ENCODE measurements around the gene COX18.

The COX18 gene

GRCh38 chr4:73010789-73011628 is 58.5 kb downstream of the COX18 start:
- Mint-ChIP-seq H3K9me3 (no peaks in the 10 kb centered on the region), H3K4me3 (no peak overlapping the region), H3K36me3 (ENCODE audit: low read depth) (no peaks in the 10 kb centered on the region), H3K27me3 (ENCODE audit: low read depth) (peaks cover 3% of the 10 kb centered on the region), H3K4me1 (no peaks in the 10 kb centered on the region), H3K27ac (no peak overlapping the region)
- TF ChIP-seq, protein P1, sequence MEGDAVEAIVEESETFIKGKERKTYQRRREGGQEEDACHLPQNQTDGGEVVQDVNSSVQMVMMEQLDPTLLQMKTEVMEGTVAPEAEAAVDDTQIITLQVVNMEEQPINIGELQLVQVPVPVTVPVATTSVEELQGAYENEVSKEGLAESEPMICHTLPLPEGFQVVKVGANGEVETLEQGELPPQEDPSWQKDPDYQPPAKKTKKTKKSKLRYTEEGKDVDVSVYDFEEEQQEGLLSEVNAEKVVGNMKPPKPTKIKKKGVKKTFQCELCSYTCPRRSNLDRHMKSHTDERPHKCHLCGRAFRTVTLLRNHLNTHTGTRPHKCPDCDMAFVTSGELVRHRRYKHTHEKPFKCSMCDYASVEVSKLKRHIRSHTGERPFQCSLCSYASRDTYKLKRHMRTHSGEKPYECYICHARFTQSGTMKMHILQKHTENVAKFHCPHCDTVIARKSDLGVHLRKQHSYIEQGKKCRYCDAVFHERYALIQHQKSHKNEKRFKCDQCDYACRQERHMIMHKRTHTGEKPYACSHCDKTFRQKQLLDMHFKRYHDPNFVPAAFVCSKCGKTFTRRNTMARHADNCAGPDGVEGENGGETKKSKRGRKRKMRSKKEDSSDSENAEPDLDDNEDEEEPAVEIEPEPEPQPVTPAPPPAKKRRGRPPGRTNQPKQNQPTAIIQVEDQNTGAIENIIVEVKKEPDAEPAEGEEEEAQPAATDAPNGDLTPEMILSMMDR (IDR thresholded peaks at IDR 0.05; ENCODE audit: unreplicated experiment in 3 of 3) = no peak

DNA sequence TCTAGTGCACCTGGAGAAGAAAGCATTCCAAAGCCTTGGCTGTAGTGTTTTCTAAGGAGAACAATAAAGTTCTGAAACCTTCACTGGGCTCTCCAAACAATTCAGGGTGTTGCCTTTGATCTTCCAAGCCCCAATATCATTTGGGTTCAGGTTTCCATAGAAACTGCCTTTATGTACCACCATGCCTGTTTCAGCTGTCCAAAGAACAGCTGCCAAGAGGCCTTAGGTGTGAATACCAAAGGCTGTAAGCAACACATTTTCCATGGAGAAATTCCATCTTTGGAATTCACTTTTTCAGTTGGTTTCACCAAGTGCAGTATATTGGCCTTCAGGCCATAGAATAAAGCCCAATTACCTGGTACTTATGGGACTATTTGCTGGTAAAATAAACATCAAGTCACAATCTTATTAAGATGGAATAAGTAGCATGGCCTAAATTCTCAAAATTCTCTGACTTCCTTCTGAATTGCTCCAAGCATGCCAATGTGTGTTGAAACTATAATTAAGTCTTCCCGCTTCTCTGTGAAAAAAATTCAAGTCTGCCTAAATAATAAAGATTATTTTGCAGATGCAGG is 61.9 kb downstream of the COX18 start:
- Mint-ChIP-seq H3K4me1 (no peaks in the 10 kb centered on the region), H3K9me3 (no peaks in the 10 kb centered on the region), H3K36me3 (ENCODE audit: low read depth) (no peaks in the 10 kb centered on the region), H3K27me3 (ENCODE audit: low read depth) (peaks cover 7% of the 10 kb centered on the region), H3K27ac (no peak overlapping the region), H3K4me3 (no peak overlapping the region)
- TF ChIP-seq, protein P1 (IDR thresholded peaks at IDR 0.05; ENCODE audit: unreplicated experiment in 3 of 3) = no peak

DNA sequence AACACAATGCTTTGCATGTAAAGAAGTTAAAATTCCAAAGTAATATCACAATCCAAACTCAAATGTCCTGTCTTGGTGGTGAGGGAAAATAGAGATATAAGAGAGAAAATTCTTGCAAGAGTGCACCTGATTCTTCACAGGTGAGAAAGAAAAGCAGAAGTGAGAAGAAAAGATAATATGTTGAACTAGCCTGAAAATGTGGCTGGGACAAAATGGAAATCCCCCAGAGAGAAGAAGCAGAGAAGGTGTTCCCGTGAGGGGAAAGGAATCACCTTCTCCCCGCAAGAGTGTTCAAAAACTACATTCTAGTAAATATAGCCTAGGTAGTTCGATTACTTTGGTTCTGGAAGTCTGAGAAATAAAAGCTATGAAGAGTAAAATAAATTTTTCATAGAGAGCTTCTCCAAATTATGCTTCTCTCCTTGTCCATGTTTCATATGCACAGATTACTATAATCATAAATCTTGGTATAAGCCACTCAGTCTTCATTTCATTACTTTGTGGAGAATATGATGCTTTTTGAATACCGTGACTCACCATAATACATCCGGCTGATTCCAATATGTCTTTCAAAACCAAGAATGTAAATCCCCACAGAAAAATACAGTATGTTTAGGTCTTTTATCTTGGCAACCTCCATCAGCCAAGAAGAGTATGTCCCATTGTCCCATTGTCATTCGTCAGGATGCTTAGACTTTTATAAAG is 63.1 kb downstream of the COX18 start:
- no peak overlapping the region for H3K27ac Mint-ChIP-seq
- H3K4me1 Mint-ChIP-seq = no peaks in the 10 kb centered on the region
- H3K4me3 Mint-ChIP-seq = no peak overlapping the region
- no peaks in the 10 kb centered on the region for H3K36me3 Mint-ChIP-seq (ENCODE audit: low read depth)
- H3K9me3 Mint-ChIP-seq = no peaks in the 10 kb centered on the region
- peaks cover 7% of the 10 kb centered on the region for H3K27me3 Mint-ChIP-seq (ENCODE audit: low read depth)
- TF ChIP-seq, protein P1 (IDR thresholded peaks at IDR 0.05; ENCODE audit: unreplicated experiment in 3 of 3) = no peak

DNA sequence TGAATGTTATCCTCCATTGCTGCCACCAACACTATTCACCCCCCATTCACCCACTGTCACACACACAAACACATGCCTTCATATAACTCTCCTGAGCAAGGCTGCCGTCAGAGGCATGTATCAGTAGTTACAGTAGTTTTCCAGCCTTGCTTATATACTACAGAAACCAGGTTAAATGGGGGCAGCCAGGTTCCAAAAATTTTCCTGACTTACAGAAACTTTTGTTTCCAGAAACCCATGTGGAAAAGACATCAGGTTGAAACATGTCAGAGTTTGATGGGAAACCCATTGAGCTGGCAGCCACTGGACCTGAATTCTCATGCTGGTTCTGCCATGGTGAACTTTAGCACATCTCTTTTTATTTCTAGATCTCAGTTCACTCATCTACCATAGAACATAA is 64.0 kb downstream of the COX18 start:
- no peak overlapping the region for H3K4me3 Mint-ChIP-seq
- H3K4me1 Mint-ChIP-seq = no peaks in the 10 kb centered on the region
- no peaks in the 10 kb centered on the region for H3K9me3 Mint-ChIP-seq
- no peak overlapping the region for H3K27ac Mint-ChIP-seq
- TF ChIP-seq, protein P1 (IDR thresholded peaks at IDR 0.05; ENCODE audit: unreplicated experiment in 3 of 3) = no peak
- H3K27me3 Mint-ChIP-seq (ENCODE audit: low read depth) = peaks cover 7% of the 10 kb centered on the region
- H3K36me3 Mint-ChIP-seq (ENCODE audit: low read depth) = no peaks in the 10 kb centered on the region
